ENCODE data around the gene WNK1. TPM values are rescaled to one million over a fixed set of nuclear protein-coding genes. Genes with fewer than 3 reads are reported as not detected.

The WNK1 gene
- total and polyA plus RNA-seq, 2 donors (not counting 3 experiments of a cell fraction or from before 2014, with no cell fraction given) = 46.3 to 108 TPM

- no peak overlapping the region for H3K27ac ChIP-seq (ENCODE audit: insufficient read depth, low read depth, low read length)
- DNase-seq (ENCODE audit: low read depth, low spot score) (no peak), FAIRE-seq (no peak)
- H3K27me3 ChIP-seq (ENCODE audit: control insufficient read depth in 2 of 2, insufficient read depth in 2 of 2, low read length in 2 of 2) = no peaks in the 10 kb centered on the region
- TF ChIP-seq POLR2A (IDR thresholded peaks at IDR 0.05; ENCODE audit: low read depth, low read length) (no peak), GATA2 (IDR thresholded peaks at IDR 0.05; ENCODE audit: insufficient read depth, insufficient read length, low read depth, low read length) (no peak), MYC (IDR thresholded peaks at IDR 0.05; ENCODE audit: low read depth, low read length) (no peak), JUN (IDR thresholded peaks at IDR 0.05; ENCODE audit: borderline replicate concordance, insufficient read depth, insufficient read length, low read depth) (no peak), EZH2 (IDR thresholded peaks at IDR 0.05; ENCODE audit: borderline replicate concordance, low read depth, low read length, severe bottlenecking) (no peak), FOS (IDR thresholded peaks at IDR 0.05; ENCODE audit: borderline replicate concordance, insufficient read depth, low read length) (no peak), POLR2AphosphoS5 (IDR thresholded peaks at IDR 0.05; ENCODE audit: insufficient read depth, low read depth, low read length) (no peak)
- TF ChIP-seq, protein P1, sequence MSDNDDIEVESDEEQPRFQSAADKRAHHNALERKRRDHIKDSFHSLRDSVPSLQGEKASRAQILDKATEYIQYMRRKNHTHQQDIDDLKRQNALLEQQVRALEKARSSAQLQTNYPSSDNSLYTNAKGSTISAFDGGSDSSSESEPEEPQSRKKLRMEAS (IDR thresholded peaks at IDR 0.05; ENCODE audit: insufficient read depth, insufficient read length) = no peak
- TF ChIP-seq, protein P2, sequence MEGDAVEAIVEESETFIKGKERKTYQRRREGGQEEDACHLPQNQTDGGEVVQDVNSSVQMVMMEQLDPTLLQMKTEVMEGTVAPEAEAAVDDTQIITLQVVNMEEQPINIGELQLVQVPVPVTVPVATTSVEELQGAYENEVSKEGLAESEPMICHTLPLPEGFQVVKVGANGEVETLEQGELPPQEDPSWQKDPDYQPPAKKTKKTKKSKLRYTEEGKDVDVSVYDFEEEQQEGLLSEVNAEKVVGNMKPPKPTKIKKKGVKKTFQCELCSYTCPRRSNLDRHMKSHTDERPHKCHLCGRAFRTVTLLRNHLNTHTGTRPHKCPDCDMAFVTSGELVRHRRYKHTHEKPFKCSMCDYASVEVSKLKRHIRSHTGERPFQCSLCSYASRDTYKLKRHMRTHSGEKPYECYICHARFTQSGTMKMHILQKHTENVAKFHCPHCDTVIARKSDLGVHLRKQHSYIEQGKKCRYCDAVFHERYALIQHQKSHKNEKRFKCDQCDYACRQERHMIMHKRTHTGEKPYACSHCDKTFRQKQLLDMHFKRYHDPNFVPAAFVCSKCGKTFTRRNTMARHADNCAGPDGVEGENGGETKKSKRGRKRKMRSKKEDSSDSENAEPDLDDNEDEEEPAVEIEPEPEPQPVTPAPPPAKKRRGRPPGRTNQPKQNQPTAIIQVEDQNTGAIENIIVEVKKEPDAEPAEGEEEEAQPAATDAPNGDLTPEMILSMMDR (IDR thresholded peaks at IDR 0.05; ENCODE audit: extremely low read depth in 1 of 2, insufficient read depth in 1 of 2, low read depth in 1 of 2, low read length in 2 of 2) = no peak
- H3K36me3 ChIP-seq (ENCODE audit: control insufficient read depth in 2 of 2, extremely low read depth in 1 of 2, insufficient read depth in 2 of 2, low read length in 2 of 2) = peaks cover 11 to 28% of the 10 kb centered on the region in 2 experiments
- POLR2A ChIA-PET = no interaction called here
- H3K9ac ChIP-seq (replicated peaks; ENCODE audit: extremely low read depth, insufficient read depth, low read length) = no peak overlapping the region
- H3K9me1 ChIP-seq (replicated peaks; ENCODE audit: control insufficient read depth, extremely low read depth, insufficient read depth, low read length) = no peaks in the 10 kb centered on the region
- no TSS peak for BruUV-seq (replicated peaks)
- no peaks in the 10 kb centered on the region for H3K79me2 ChIP-seq (ENCODE audit: control insufficient read depth, insufficient read depth, low read length)
- no peak overlapping the region for H3K4me2 ChIP-seq (ENCODE audit: insufficient read depth, low read length)
- dilution Hi-C loops (cut with MboI; ENCODE audit: extremely low pct_ligation_motif_present, low sequenced_read_pairs) = no loop called here
- H4K20me1 ChIP-seq (replicated peaks; ENCODE audit: control insufficient read depth, extremely low read depth, insufficient read depth, low read length) = no peaks in the 10 kb centered on the region
- H3K9me3 ChIP-seq (replicated peaks; ENCODE audit: control insufficient read depth, insufficient read depth, low read length) = no peaks in the 10 kb centered on the region
- no peak overlapping the region for H3K4me3 ChIP-seq (replicated peaks in 1 of 3; ENCODE audit: insufficient read depth in 1 of 3, low read depth in 1 of 3, low read length in 3 of 3)
- no peak overlapping the region for H2AFZ ChIP-seq (ENCODE audit: low read depth, low read length)
- H3K4me1 ChIP-seq (ENCODE audit: control insufficient read depth, extremely low read depth, insufficient read depth, low read length) = peaks cover 16% of the 10 kb centered on the region
- intact Hi-C loops (cut with micrococcal nuclease) = no loop called here
- CTCF ChIA-PET = interaction anchor here (1.6 kb wide), 1 partner anchor 185 kb away, joined by 7 read pairs; no protein-coding TSS in a partner anchor
Observed at GRCh38 chr12:907413-908185, 155.2 kb downstream of the WNK1 start.

Data from endothelial cell of umbilical vein (primary cell).